DND-41 (cell line): ENCODE results near the gene SUN2.

Experiments
- ATAC-seq: fragments of 200-7000 bp; cut with Tn5 transposase; 3 replicates; pipeline ENCODE4 v1.9.1; 2021; ENCODE audit warnings: low read depth; ENCODE audit not compliant: insufficient read depth
- DNase-seq: peaks from one replicate; pipeline ENCODE4 v3.0.0-alpha.2; 2020
- H2AFZ ChIP-seq: 2 replicates; pipeline ENCODE4 v1.6.0; 2012; ENCODE audit warnings: low read depth, low read length
- H3K27ac ChIP-seq: 2 replicates; pipeline ENCODE4 v1.5.1; 2012; ENCODE audit warnings: low read length, inconsistent platforms
- H3K27me3 ChIP-seq: fragments of 200-600 bp; sonication (generic); 2 replicates; pipeline ENCODE4 v1.6.0; 2012; ENCODE audit warnings: low read length, mild to moderate bottlenecking, inconsistent platforms; ENCODE audit not compliant: insufficient read depth, poor library complexity
- H3K36me3 ChIP-seq: 2 replicates; pipeline ENCODE4 v1.5.1; 2012; ENCODE audit warnings: low read length, inconsistent platforms; ENCODE audit not compliant: insufficient read depth
- H3K4me1 ChIP-seq: 2 replicates; pipeline ENCODE4 v1.5.1; 2012; ENCODE audit warnings: mild to moderate bottlenecking, low read length; ENCODE audit not compliant: insufficient read depth
- H3K4me2 ChIP-seq: 2 replicates; pipeline ENCODE4 v1.6.0; 2012; ENCODE audit warnings: mild to moderate bottlenecking, moderate library complexity, low read length, inconsistent platforms; ENCODE audit not compliant: insufficient read depth
- H3K4me3 ChIP-seq, 2 experiments: fragments of 200-600 bp in 1 of 2; shearing (Covaris generic) in 1 of 2; 2 replicates each; pipeline ENCODE4 v1.5.1; 2012 to 2016; ENCODE audit warnings: inconsistent platforms in 2 of 2, low read length in 2 of 2, mild to moderate bottlenecking in 2 of 2, low read depth in 1 of 2, moderate library complexity in 1 of 2
- H3K79me2 ChIP-seq: 2 replicates; pipeline ENCODE4 v1.6.0; 2012; ENCODE audit warnings: low read length, inconsistent platforms; ENCODE audit not compliant: insufficient read depth
- H3K9ac ChIP-seq: 2 replicates; pipeline ENCODE4 v1.6.0; 2012; ENCODE audit warnings: low read depth, mild to moderate bottlenecking, inconsistent platforms, low read length, moderate library complexity
- H3K9me3 ChIP-seq: 2 replicates; pipeline ENCODE4 v1.5.1; 2012; ENCODE audit warnings: low read length, moderate library complexity, mild to moderate bottlenecking, inconsistent platforms; ENCODE audit not compliant: insufficient read depth, severe bottlenecking
- H4K20me1 ChIP-seq: 2 replicates; pipeline ENCODE4 v1.6.0; 2012; ENCODE audit warnings: low read length; ENCODE audit not compliant: insufficient read depth
- EZH2 ChIP-seq: IDR thresholded peaks from 3 replicates; pipeline ENCODE4 v1.6.1; 2012; ENCODE audit warnings: borderline replicate concordance, low read depth, mild to moderate bottlenecking, moderate library complexity, low read length, inconsistent platforms; ENCODE audit not compliant: severe bottlenecking
- TF ChIP-seq, protein P1 (sequence below): IDR thresholded peaks from 2 replicates; pipeline ENCODE4 v1.5.1; 2012; ENCODE audit warnings: borderline replicate concordance, low read length, moderate library complexity, mild to moderate bottlenecking; ENCODE audit not compliant: poor library complexity, severe bottlenecking; ENCODE audit errors: extremely low read depth

Gene SUN2

GRCh38 chr22:38795569-38795968 lies 39.8 kb upstream of the SUN2 start:
- TF ChIP-seq, protein P1, sequence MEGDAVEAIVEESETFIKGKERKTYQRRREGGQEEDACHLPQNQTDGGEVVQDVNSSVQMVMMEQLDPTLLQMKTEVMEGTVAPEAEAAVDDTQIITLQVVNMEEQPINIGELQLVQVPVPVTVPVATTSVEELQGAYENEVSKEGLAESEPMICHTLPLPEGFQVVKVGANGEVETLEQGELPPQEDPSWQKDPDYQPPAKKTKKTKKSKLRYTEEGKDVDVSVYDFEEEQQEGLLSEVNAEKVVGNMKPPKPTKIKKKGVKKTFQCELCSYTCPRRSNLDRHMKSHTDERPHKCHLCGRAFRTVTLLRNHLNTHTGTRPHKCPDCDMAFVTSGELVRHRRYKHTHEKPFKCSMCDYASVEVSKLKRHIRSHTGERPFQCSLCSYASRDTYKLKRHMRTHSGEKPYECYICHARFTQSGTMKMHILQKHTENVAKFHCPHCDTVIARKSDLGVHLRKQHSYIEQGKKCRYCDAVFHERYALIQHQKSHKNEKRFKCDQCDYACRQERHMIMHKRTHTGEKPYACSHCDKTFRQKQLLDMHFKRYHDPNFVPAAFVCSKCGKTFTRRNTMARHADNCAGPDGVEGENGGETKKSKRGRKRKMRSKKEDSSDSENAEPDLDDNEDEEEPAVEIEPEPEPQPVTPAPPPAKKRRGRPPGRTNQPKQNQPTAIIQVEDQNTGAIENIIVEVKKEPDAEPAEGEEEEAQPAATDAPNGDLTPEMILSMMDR, result no peak
- no peak for TF ChIP-seq EZH2
- H3K79me2 ChIP-seq, result peaks cover 9% of the 10 kb centered on the region
- H3K9me3 ChIP-seq, result no peaks in the 10 kb centered on the region
- peaks cover 21% of the 10 kb centered on the region for H3K4me1 ChIP-seq
- no peaks in the 10 kb centered on the region; the same call in 1 of the 2 replicates for H3K36me3 ChIP-seq
- no peaks in the 10 kb centered on the region for H3K27me3 ChIP-seq
- H4K20me1 ChIP-seq, result no peaks in the 10 kb centered on the region
- H3K9ac ChIP-seq, result no peak overlapping the region
- no peak overlapping the region for H3K4me3 ChIP-seq
- ATAC-seq (no peak), DNase-seq (no peak)
- H3K4me2 ChIP-seq, result no peak overlapping the region
- no peak overlapping the region for H3K27ac ChIP-seq
- 0 out of 2 replicates have a peak overlapping the region, but pooled peaks have one; percentile 90 for H2AFZ ChIP-seq

GRCh38 chr22:38793721-38794466 lies 38.1 kb upstream of the SUN2 start, which contains the start of gene DNAL4:
Gene DNAL4 (minus strand): TSS chr22:38794143. CDS start chr22:38782731, 11,412 bp downstream.
- peak within 1 kb of the TSS; percentile 61 for H3K9ac ChIP-seq
- ATAC-seq, result peak; percentile 98
- DNase-seq, result peak; percentile 95
- peak within 1 kb of the TSS; percentile 96 for H3K4me2 ChIP-seq
- H3K27ac ChIP-seq, result peak within 1 kb of the TSS; percentile 65
- H3K79me2 ChIP-seq, result peaks cover 9% of the 10 kb centered on the region
- TF ChIP-seq EZH2, result no peak
- TF ChIP-seq, protein P1, result no peak
- H3K4me3 ChIP-seq, result peak within 1 kb of the TSS; percentile 60 to 91
- H3K36me3 ChIP-seq, result peaks cover 8% of the 10 kb centered on the region; the same call in 1 of the 2 replicates
- peak within 1 kb of the TSS; percentile 90 for H2AFZ ChIP-seq
- no peaks in the 10 kb centered on the region for H3K9me3 ChIP-seq
- H4K20me1 ChIP-seq, result no peaks in the 10 kb centered on the region
- H3K4me1 ChIP-seq, result peaks cover 21% of the 10 kb centered on the region
- no peaks in the 10 kb centered on the region for H3K27me3 ChIP-seq

DNA sequence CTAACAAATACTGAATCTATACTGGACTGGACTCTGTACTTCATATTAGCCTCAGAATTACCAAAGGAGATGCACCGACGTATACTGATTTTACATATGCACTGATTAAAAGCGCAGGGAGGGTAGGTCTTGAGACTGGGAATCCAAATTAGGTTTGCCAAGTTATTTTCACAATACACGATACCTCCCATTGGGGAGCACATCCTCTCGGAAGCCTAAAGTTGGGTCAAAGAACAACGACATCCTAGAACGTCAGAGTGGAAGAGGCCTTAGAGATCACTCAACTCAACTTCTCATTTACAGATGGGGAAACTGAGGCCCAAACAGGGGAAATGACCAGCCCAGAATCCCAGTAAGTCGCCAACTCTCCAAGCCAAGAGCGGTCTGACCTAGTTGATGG lies 37.5 kb upstream of the SUN2 start:
- Histone ChIP-seq H3K4me1 (peaks cover 21% of the 10 kb centered on the region), H3K79me2 (peaks cover 9% of the 10 kb centered on the region), H3K4me2 (peak overlapping the region; percentile 96), H3K27me3 (no peaks in the 10 kb centered on the region), H3K9ac (peak overlapping the region; percentile 61), H3K36me3 (peaks cover 8% of the 10 kb centered on the region; the same call in 1 of the 2 replicates), H2AFZ (peak overlapping the region; percentile 67), H3K9me3 (no peaks in the 10 kb centered on the region), H3K27ac (peak overlapping the region; percentile 41; the same call in 1 of the 2 replicates), H4K20me1 (no peaks in the 10 kb centered on the region), H3K4me3 (peak overlapping the region; percentile 60 to 91)
- ATAC-seq, result no peak
- DNase-seq, result no peak
- no peak for TF ChIP-seq EZH2
- TF ChIP-seq, protein P1, result no peak
